WTC11 (cell line): ENCODE results near the gene OGN.

Source experiments
- FOXJ3 ChIP-seq: sonication (generic); formaldehyde crosslinking; IDR thresholded peaks from 2 replicates; pipeline ENCODE4 v1.9.0; 2021; ENCODE audit warnings: missing genetic modification reagents, mild to moderate bottlenecking, borderline replicate concordance
- MAX ChIP-seq: sonication (generic); formaldehyde crosslinking; IDR thresholded peaks from 2 replicates; pipeline ENCODE4 v1.8.0; 2022; ENCODE audit warnings: mild to moderate bottlenecking, missing genetic modification reagents
- NR1H2 ChIP-seq: sonication (generic); formaldehyde crosslinking; IDR thresholded peaks from 2 replicates; pipeline ENCODE4 v1.9.0; 2021; ENCODE audit warnings: mild to moderate bottlenecking, moderate library complexity, missing genetic modification reagents
- NR2C2 ChIP-seq: sonication (generic); formaldehyde crosslinking; IDR thresholded peaks from 2 replicates; pipeline ENCODE4 v1.8.0; 2022; ENCODE audit warnings: mild to moderate bottlenecking, missing genetic modification reagents
- SP1 ChIP-seq: sonication (generic); formaldehyde crosslinking; conservative IDR thresholded peaks from 2 replicates; pipeline ENCODE4 v1.8.1; 2022; ENCODE audit warnings: missing genetic modification reagents
- TP53 ChIP-seq: sonication (generic); formaldehyde crosslinking; IDR thresholded peaks from 2 replicates; pipeline ENCODE4 v1.8.1; 2023; ENCODE audit warnings: mild to moderate bottlenecking, missing genetic modification reagents
- USF2 ChIP-seq: sonication (generic); formaldehyde crosslinking; IDR thresholded peaks from 2 replicates; pipeline ENCODE4 v1.8.1; 2023; ENCODE audit warnings: mild to moderate bottlenecking, missing genetic modification reagents, moderate library complexity
- ZNF281 ChIP-seq: sonication (generic); formaldehyde crosslinking; IDR thresholded peaks from 2 replicates; pipeline ENCODE4 v1.8.0; 2023; ENCODE audit warnings: mild to moderate bottlenecking, missing genetic modification reagents
- ZNF416 ChIP-seq: fragments of 250-450 bp; sonication (Bioruptor Pico); IDR thresholded peaks from 2 replicates; pipeline ENCODE4 v1.9.0; 2021; ENCODE audit warnings: mild to moderate bottlenecking, inconsistent platforms
- TF ChIP-seq, protein P1 (sequence below): fragments of 200-600 bp; IDR thresholded peaks from 2 replicates; pipeline ENCODE4 v1.8.0; 2022; ENCODE audit warnings: antibody characterized with exemption
- TF ChIP-seq, protein P2 (sequence below): fragments of 250-450 bp; sonication (Bioruptor Pico); IDR thresholded peaks from 2 replicates; pipeline ENCODE4 v2.1.2; 2022; ENCODE audit warnings: mild to moderate bottlenecking, moderate library complexity
- TF ChIP-seq, protein P3 (sequence below): sonication (generic); formaldehyde crosslinking; IDR thresholded peaks from 2 replicates; pipeline ENCODE4 v1.8.1; 2023; ENCODE audit warnings: mild to moderate bottlenecking, missing genetic modification reagents

- TF ChIP-seq, protein P1, sequence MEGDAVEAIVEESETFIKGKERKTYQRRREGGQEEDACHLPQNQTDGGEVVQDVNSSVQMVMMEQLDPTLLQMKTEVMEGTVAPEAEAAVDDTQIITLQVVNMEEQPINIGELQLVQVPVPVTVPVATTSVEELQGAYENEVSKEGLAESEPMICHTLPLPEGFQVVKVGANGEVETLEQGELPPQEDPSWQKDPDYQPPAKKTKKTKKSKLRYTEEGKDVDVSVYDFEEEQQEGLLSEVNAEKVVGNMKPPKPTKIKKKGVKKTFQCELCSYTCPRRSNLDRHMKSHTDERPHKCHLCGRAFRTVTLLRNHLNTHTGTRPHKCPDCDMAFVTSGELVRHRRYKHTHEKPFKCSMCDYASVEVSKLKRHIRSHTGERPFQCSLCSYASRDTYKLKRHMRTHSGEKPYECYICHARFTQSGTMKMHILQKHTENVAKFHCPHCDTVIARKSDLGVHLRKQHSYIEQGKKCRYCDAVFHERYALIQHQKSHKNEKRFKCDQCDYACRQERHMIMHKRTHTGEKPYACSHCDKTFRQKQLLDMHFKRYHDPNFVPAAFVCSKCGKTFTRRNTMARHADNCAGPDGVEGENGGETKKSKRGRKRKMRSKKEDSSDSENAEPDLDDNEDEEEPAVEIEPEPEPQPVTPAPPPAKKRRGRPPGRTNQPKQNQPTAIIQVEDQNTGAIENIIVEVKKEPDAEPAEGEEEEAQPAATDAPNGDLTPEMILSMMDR: no peak
- TF ChIP-seq ZNF416 (CRISPR knock-in tag) (no peak), USF2 (CRISPR knock-in tag) (no peak), TP53 (no peak), ZNF281 (CRISPR knock-in tag) (no peak), NR1H2 (CRISPR knock-in tag) (no peak), FOXJ3 (no peak), SP1 (CRISPR knock-in tag) (no peak), MAX (CRISPR knock-in tag) (no peak), NR2C2 (CRISPR knock-in tag) (no peak)
- TF ChIP-seq, protein P2, sequence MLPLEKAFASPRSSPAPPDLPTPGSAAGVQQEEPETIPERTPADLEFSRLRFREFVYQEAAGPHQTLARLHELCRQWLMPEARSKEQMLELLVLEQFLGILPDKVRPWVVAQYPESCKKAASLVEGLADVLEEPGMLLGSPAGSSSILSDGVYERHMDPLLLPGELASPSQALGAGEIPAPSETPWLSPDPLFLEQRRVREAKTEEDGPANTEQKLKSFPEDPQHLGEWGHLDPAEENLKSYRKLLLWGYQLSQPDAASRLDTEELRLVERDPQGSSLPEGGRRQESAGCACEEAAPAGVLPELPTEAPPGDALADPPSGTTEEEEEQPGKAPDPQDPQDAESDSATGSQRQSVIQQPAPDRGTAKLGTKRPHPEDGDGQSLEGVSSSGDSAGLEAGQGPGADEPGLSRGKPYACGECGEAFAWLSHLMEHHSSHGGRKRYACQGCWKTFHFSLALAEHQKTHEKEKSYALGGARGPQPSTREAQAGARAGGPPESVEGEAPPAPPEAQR (CRISPR knock-in tag): no peak
- TF ChIP-seq, protein P3, sequence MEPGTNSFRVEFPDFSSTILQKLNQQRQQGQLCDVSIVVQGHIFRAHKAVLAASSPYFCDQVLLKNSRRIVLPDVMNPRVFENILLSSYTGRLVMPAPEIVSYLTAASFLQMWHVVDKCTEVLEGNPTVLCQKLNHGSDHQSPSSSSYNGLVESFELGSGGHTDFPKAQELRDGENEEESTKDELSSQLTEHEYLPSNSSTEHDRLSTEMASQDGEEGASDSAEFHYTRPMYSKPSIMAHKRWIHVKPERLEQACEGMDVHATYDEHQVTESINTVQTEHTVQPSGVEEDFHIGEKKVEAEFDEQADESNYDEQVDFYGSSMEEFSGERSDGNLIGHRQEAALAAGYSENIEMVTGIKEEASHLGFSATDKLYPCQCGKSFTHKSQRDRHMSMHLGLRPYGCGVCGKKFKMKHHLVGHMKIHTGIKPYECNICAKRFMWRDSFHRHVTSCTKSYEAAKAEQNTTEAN (CRISPR knock-in tag): no peak
Measured at GRCh38 chr9:92385953-92386352, 18.4 kb downstream of the OGN start.
